Measurements from ENCODE around the gene LSM12. TPM values are rescaled to one million over a fixed set of nuclear protein-coding genes. Genes with fewer than 3 reads are reported as not detected.
A peak's percentile ranks its signal among the peaks of the same experiment; 100 is the strongest.

Gene LSM12
- polyA plus RNA-seq, 1 of the 3 experiments (the other 2 are of a cell fraction) = 26.6 TPM

DNA sequence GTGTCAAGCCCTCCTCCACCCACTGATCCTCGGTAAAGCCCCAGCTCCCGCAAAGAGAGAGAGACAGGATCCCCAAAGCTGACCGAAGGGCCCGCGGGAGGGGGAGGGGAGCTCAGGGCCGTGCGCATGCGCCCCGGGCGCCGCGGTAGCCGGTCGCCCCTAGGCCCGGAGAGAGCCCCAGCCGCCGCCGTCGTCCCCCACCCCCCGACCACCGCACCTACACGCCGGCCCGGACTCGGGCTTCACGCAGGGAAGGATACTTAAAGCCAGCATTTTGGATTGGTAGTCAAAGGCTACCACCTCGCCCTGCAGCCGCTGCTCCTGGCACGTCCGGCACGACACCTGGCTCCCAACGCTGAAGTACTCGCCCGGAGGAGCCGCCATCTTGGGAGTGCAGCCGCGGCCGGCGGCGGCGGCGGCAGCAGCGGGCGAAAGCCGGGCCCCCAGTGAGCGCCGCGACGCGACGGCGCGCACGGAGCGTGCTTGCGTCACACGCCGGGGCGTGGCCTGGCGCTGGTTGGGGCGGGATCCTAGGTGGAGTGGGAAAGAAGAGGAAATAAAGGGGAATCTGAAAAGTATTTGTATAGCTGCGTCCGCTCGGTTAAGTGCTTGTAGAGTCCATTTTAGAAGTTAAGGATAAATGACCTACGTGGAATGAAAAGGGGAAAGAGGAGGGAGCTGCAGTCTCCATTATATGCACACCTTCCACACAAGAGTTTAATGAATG is at the start of gene LSM12 (continued):
- TF ChIP-seq, protein P1, sequence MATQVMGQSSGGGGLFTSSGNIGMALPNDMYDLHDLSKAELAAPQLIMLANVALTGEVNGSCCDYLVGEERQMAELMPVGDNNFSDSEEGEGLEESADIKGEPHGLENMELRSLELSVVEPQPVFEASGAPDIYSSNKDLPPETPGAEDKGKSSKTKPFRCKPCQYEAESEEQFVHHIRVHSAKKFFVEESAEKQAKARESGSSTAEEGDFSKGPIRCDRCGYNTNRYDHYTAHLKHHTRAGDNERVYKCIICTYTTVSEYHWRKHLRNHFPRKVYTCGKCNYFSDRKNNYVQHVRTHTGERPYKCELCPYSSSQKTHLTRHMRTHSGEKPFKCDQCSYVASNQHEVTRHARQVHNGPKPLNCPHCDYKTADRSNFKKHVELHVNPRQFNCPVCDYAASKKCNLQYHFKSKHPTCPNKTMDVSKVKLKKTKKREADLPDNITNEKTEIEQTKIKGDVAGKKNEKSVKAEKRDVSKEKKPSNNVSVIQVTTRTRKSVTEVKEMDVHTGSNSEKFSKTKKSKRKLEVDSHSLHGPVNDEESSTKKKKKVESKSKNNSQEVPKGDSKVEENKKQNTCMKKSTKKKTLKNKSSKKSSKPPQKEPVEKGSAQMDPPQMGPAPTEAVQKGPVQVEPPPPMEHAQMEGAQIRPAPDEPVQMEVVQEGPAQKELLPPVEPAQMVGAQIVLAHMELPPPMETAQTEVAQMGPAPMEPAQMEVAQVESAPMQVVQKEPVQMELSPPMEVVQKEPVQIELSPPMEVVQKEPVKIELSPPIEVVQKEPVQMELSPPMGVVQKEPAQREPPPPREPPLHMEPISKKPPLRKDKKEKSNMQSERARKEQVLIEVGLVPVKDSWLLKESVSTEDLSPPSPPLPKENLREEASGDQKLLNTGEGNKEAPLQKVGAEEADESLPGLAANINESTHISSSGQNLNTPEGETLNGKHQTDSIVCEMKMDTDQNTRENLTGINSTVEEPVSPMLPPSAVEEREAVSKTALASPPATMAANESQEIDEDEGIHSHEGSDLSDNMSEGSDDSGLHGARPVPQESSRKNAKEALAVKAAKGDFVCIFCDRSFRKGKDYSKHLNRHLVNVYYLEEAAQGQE (IDR thresholded peaks at IDR 0.05; ENCODE audit: low read depth, low read length) = no peak

DNA sequence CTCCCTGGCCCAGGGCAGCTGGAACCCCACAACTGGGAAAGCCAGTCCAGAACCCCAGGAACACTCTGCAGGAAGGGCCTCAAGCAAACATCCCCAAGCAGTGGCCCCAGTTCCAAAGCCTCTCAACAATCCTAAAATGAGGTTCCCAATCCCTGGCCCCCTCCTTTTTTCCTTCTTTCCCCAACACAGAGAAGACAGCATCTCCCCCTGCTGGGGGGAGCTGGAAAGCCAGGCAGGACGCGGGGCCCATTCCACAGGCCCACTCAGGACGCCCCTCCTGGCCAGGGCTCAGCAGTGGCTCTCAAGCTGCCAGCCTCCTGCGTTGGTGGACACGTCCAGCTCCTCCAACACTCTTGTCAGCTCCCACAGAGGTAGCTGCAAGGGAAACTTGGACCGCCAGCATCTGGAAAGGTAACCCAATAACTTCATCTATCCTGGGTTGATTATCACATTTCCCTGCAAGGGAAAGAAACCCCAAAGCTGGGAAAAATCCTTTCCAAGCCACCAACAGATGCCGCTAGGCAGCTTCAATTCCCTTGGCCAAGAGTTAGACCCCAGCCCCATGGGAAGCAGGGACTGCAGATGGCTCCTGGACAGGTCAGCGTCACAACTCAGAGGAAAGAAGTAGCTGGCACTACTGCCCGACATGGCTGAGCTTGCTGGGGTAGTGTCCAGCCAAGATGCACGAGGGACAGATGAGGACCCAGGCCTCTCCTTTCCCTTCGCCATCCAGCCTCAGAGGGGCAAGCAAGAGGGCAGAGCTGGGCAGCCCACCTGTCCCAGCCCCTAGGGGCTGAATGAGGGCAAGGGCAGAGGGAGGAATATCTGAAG is 49.3 kb upstream of the LSM12 start:
- Histone ChIP-seq H3K9ac (no peak overlapping the region), H3K9me2 (no peaks in the 10 kb centered on the region), H3K79me2 (ENCODE audit: insufficient read depth) (peaks cover 9% of the 10 kb centered on the region; the same call in 1 of the 2 replicates), H2AFZ (ENCODE audit: low read depth) (no peak overlapping the region), H3K4me1 (ENCODE audit: control insufficient read depth in 1 of 2, insufficient read depth in 2 of 2, low read depth in 1 of 2, low read length in 1 of 2) (peaks cover 7 to 25% of the 10 kb centered on the region in 2 experiments; a peak in 3 of 4 replicates), H3K36me3 (replicated peaks in 1 of 2; ENCODE audit: control insufficient read depth in 1 of 2, insufficient read depth in 2 of 2, low read length in 1 of 2) (peaks cover 3% of the 10 kb centered on the region in 2 experiments), H3K27ac (ENCODE audit: low read depth in 2 of 2, low read length in 1 of 2) (no peak overlapping the region), H3K4me2 (no peak overlapping the region), H3K4me3 (ENCODE audit: low read depth in 2 of 2, low read length in 1 of 2) (no peak overlapping the region; a peak in 1 of 4 replicates), H3F3A (replicated peaks; ENCODE audit: insufficient read depth) (peaks cover 3% of the 10 kb centered on the region), H4K20me1 (ENCODE audit: insufficient read depth) (peaks cover 25% of the 10 kb centered on the region; the same call in 1 of the 2 replicates), H3K27me3 (ENCODE audit: insufficient read depth) (no peaks in the 10 kb centered on the region), H3K9me3 (no peaks in the 10 kb centered on the region)
- WGBS (ENCODE audit: low lambda C conversion rate) = 45% methylated on average over 11 of the region's 11 CpGs
- ChIA-PET CTCF (interaction anchor here (0.6 to 3.6 kb wide), 45 partner anchors 8 to 239 kb away, joined by 3 to 26 read pairs (median 4); partner anchors contain the start of genes HDAC5, MPP2, PPY and TMEM101), POLR2A (interaction anchor here (0.8 kb wide), 1 partner anchor 53 kb away, joined by 3 read pairs; no protein-coding TSS in a partner anchor)
- peak; percentile 83 for DNase-seq
- peak; percentile 38 for TF ChIP-seq SMC3 (IDR thresholded peaks at IDR 0.05; ENCODE audit: low read depth, low read length)
- TF ChIP-seq GATA2 (CRISPR knock-in tag; IDR thresholded peaks at IDR 0.05) = no peak
- TF ChIP-seq, protein P2, sequence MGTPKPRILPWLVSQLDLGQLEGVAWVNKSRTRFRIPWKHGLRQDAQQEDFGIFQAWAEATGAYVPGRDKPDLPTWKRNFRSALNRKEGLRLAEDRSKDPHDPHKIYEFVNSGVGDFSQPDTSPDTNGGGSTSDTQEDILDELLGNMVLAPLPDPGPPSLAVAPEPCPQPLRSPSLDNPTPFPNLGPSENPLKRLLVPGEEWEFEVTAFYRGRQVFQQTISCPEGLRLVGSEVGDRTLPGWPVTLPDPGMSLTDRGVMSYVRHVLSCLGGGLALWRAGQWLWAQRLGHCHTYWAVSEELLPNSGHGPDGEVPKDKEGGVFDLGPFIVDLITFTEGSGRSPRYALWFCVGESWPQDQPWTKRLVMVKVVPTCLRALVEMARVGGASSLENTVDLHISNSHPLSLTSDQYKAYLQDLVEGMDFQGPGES (IDR thresholded peaks at IDR 0.05; ENCODE audit: low read depth, low read length) = no peak
- no peak for TF ChIP-seq EZH2phosphoT487 (IDR thresholded peaks at IDR 0.05; ENCODE audit: borderline replicate concordance, low read depth)
- TF ChIP-seq TCF12 (IDR thresholded peaks at IDR 0.05) = no peak
- no peak for TF ChIP-seq FOSL2 (IDR thresholded peaks at IDR 0.05; ENCODE audit: borderline replicate concordance, low read depth)
- no peak for TF ChIP-seq JUND (IDR thresholded peaks at IDR 0.05)
- TF ChIP-seq TAF1 (IDR thresholded peaks at IDR 0.05; ENCODE audit: borderline replicate concordance, low read depth, low read length) = no peak
- TF ChIP-seq, protein P3, sequence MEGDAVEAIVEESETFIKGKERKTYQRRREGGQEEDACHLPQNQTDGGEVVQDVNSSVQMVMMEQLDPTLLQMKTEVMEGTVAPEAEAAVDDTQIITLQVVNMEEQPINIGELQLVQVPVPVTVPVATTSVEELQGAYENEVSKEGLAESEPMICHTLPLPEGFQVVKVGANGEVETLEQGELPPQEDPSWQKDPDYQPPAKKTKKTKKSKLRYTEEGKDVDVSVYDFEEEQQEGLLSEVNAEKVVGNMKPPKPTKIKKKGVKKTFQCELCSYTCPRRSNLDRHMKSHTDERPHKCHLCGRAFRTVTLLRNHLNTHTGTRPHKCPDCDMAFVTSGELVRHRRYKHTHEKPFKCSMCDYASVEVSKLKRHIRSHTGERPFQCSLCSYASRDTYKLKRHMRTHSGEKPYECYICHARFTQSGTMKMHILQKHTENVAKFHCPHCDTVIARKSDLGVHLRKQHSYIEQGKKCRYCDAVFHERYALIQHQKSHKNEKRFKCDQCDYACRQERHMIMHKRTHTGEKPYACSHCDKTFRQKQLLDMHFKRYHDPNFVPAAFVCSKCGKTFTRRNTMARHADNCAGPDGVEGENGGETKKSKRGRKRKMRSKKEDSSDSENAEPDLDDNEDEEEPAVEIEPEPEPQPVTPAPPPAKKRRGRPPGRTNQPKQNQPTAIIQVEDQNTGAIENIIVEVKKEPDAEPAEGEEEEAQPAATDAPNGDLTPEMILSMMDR (IDR thresholded peaks at IDR 0.05) = peak; percentile 90
- no peak for TF ChIP-seq TEAD4 (IDR thresholded peaks at IDR 0.05; ENCODE audit: borderline replicate concordance, insufficient read depth)
- no peak for TF ChIP-seq RCOR1 (IDR thresholded peaks at IDR 0.05; ENCODE audit: low read length)
- TF ChIP-seq EP300 (IDR thresholded peaks at IDR 0.05; ENCODE audit: borderline replicate concordance in 1 of 2, low read depth in 1 of 2, low read length in 1 of 2) = no peak
- TF ChIP-seq FOXM1 (IDR thresholded peaks at IDR 0.05; ENCODE audit: low read depth) = no peak
- TF ChIP-seq, protein P1 (IDR thresholded peaks at IDR 0.05; ENCODE audit: low read depth, low read length) = no peak
